IMR-90 (cell line): ENCODE data around the gene ARFIP2. TPM values are rescaled to one million over a fixed set of nuclear protein-coding genes. Genes with fewer than 3 reads are reported as not detected.

Experiments
- ATAC-seq: fragments of 200-7000 bp; cut with Tn5 transposase; 2 replicates; pipeline ENCODE4 v1.9.1; 2020; ENCODE audit warnings: low read depth, mild to moderate bottlenecking, moderate library complexity
- BruUV-seq: library from RNA; stranded (reverse); fragments of 400-500 nt; replicated peaks from 2 replicates; lab custom pipeline; 2021; lab: Mats Ljungman, UMichigan
- CTCF ChIA-PET: fragments of 300-600 bp; formaldehyde crosslinking; extraction: SDS; loops from one replicate; lab custom pipeline; 2021; ENCODE audit warnings: antibody characterized with exemption; lab: Yijun Ruan, JAX
- POLR2A ChIA-PET: fragments of 300-600 bp; sonication (Branson Sonifier 250); formaldehyde crosslinking; loops from one replicate; lab custom pipeline; 2022; ENCODE audit warnings: antibody characterized with exemption; ENCODE audit not compliant: unreplicated experiment; lab: Charles Lee
- DNase-seq: peaks from one replicate; pipeline ENCODE4 v3.0.0; 2013
- H2AFZ ChIP-seq: replicated peaks from 2 replicates; pipeline ENCODE3; 2013; ENCODE audit warnings: low read length, mild to moderate bottlenecking; ENCODE audit not compliant: poor library complexity
- H2AK5ac ChIP-seq: 2 replicates; pipeline ENCODE4 v1.6.1; 2013; ENCODE audit warnings: low read depth, low read length, inconsistent platforms
- H2AK9ac ChIP-seq: replicated peaks from 2 replicates; pipeline ENCODE3; 2013; ENCODE audit warnings: mild to moderate bottlenecking, low read depth, low read length, moderate library complexity; ENCODE audit not compliant: poor library complexity
- H2BK120ac ChIP-seq: 2 replicates; pipeline ENCODE4 v1.6.1; 2013; ENCODE audit warnings: low read depth, low read length, inconsistent platforms
- H2BK15ac ChIP-seq: 3 replicates; pipeline ENCODE4 v1.6.1; 2013; ENCODE audit warnings: low read depth, low read length, inconsistent platforms
- H2BK20ac ChIP-seq: 2 replicates; pipeline ENCODE4 v1.6.1; 2013; ENCODE audit warnings: low read depth, mild to moderate bottlenecking, inconsistent platforms, low read length, moderate library complexity
- H2BK5ac ChIP-seq: 2 replicates; pipeline ENCODE4 v1.6.1; 2013; ENCODE audit warnings: mild to moderate bottlenecking, low read depth, low read length, inconsistent platforms; ENCODE audit not compliant: poor library complexity, severe bottlenecking
- H3K14ac ChIP-seq: replicated peaks from 2 replicates; pipeline ENCODE4 v1.6.1; 2013; ENCODE audit warnings: low read depth, low read length, inconsistent platforms
- H3K18ac ChIP-seq: 2 replicates; pipeline ENCODE4 v1.6.1; 2013; ENCODE audit warnings: low read depth, low read length, control low read depth
- H3K23ac ChIP-seq: 2 replicates; pipeline ENCODE4 v1.6.1; 2013; ENCODE audit warnings: low read depth, low read length, inconsistent platforms
- H3K27ac ChIP-seq: 2 replicates; pipeline ENCODE4 v1.5.1; 2013; ENCODE audit warnings: mild to moderate bottlenecking, control low read depth, low read length; ENCODE audit not compliant: insufficient read depth
- H3K27me3 ChIP-seq: 2 replicates; pipeline ENCODE4 v1.6.1; 2013; ENCODE audit warnings: low read length; ENCODE audit not compliant: control insufficient read depth, insufficient read depth
- H3K36me3 ChIP-seq: 2 replicates; pipeline ENCODE4 v1.6.1; 2013; ENCODE audit warnings: low read length, mixed read lengths; ENCODE audit not compliant: control insufficient read depth, insufficient read depth
- H3K4ac ChIP-seq: 2 replicates; pipeline ENCODE4 v1.6.1; 2013; ENCODE audit warnings: low read depth, low read length, inconsistent platforms
- H3K4me1 ChIP-seq: 2 replicates; pipeline ENCODE4 v1.6.1; 2013; ENCODE audit warnings: low read length, mixed read lengths; ENCODE audit not compliant: control insufficient read depth, insufficient read depth
- H3K4me2 ChIP-seq: 2 replicates; pipeline ENCODE4 v1.6.1; 2013; ENCODE audit warnings: low read depth, mild to moderate bottlenecking, control low read depth, low read length, moderate library complexity
- H3K4me3 ChIP-seq: 2 replicates; pipeline ENCODE4 v1.5.1; 2013; ENCODE audit warnings: low read depth, mild to moderate bottlenecking, control low read depth, low read length, moderate library complexity; ENCODE audit not compliant: insufficient read depth
- H3K56ac ChIP-seq: 2 replicates; pipeline ENCODE4 v1.6.1; 2013; ENCODE audit warnings: low read length, inconsistent platforms; ENCODE audit not compliant: insufficient read depth; ENCODE audit errors: extremely low read depth
- H3K79me1 ChIP-seq, 2 experiments: 2 replicates each; pipeline ENCODE4 v1.6.1; 2013; ENCODE audit warnings: low read length in 2 of 2, inconsistent platforms in 1 of 2, low read depth in 1 of 2
- H3K9ac ChIP-seq: 2 replicates; pipeline ENCODE4 v1.6.1; 2013; ENCODE audit warnings: low read depth, low read length, control low read depth
- H3K9me1 ChIP-seq: 2 replicates; pipeline ENCODE4 v1.6.1; 2013; ENCODE audit warnings: low read length, inconsistent platforms; ENCODE audit not compliant: insufficient read depth
- H3K9me3 ChIP-seq: 2 replicates; pipeline ENCODE4 v1.6.1; 2013; ENCODE audit warnings: low read length; ENCODE audit not compliant: control insufficient read depth, insufficient read depth
- H4K20me1 ChIP-seq: 2 replicates; pipeline ENCODE4 v1.6.1; 2013; ENCODE audit warnings: low read length, inconsistent platforms; ENCODE audit not compliant: insufficient read depth
- H4K5ac ChIP-seq: 2 replicates; pipeline ENCODE4 v1.6.1; 2013; ENCODE audit warnings: mild to moderate bottlenecking, low read depth, low read length, control low read depth
- H4K8ac ChIP-seq, 2 experiments: 2 replicates each; pipeline ENCODE4 v1.6.1; 2013; ENCODE audit warnings: low read depth in 2 of 2, low read length in 2 of 2, control low read depth in 1 of 2, inconsistent platforms in 1 of 2
- H4K91ac ChIP-seq: 2 replicates; pipeline ENCODE4 v1.6.1; 2013; ENCODE audit warnings: low read depth, low read length, inconsistent platforms; ENCODE audit not compliant: insufficient read depth
- BHLHE40 ChIP-seq: fragments of 150-350 bp; IDR thresholded peaks from 2 replicates; pipeline ENCODE4 v1.6.1; 2016; ENCODE audit warnings: mild to moderate bottlenecking, low read depth, low read length
- CEBPB ChIP-seq: IDR thresholded peaks from 2 replicates; pipeline ENCODE4 v1.6.1; 2012; ENCODE audit warnings: low read depth, low read length, improper control_type of control experiment
- CHD1 ChIP-seq: IDR thresholded peaks from 2 replicates; pipeline ENCODE4 v1.6.1; 2012; ENCODE audit warnings: low read depth, low read length, improper control_type of control experiment
- CTCF ChIP-seq: conservative IDR thresholded peaks from 2 replicates; pipeline ENCODE4 v1.5.1; 2012; ENCODE audit warnings: mild to moderate bottlenecking, low read depth, low read length, improper control_type of control experiment
- ELK1 ChIP-seq: fragments of 150-350 bp; IDR thresholded peaks from 2 replicates; pipeline ENCODE4 v1.6.1; 2016; ENCODE audit warnings: low read depth, mild to moderate bottlenecking, low read length, moderate library complexity, borderline replicate concordance
- FOS ChIP-seq: fragments of 150-350 bp; IDR thresholded peaks from 2 replicates; pipeline ENCODE4 v1.6.1; 2016; ENCODE audit warnings: low read depth, low read length
- MAFK ChIP-seq: IDR thresholded peaks from 2 replicates; pipeline ENCODE4 v1.6.1; 2012; ENCODE audit warnings: low read depth, low read length, improper control_type of control experiment
- MAZ ChIP-seq: IDR thresholded peaks from 2 replicates; pipeline ENCODE4 v1.6.1; 2012; ENCODE audit warnings: low read depth, mild to moderate bottlenecking, low read length, improper control_type of control experiment, moderate library complexity, borderline replicate concordance
- MXI1 ChIP-seq: IDR thresholded peaks from 2 replicates; pipeline ENCODE4 v1.6.1; 2012; ENCODE audit warnings: low read depth, mild to moderate bottlenecking, low read length, moderate library complexity, borderline replicate concordance
- NFE2L2 ChIP-seq: fragments of 150-350 bp; IDR thresholded peaks from 2 replicates; pipeline ENCODE4 v1.6.1; 2016; ENCODE audit warnings: low read depth, mild to moderate bottlenecking, low read length
- POLR2A ChIP-seq: IDR thresholded peaks from 2 replicates; pipeline ENCODE4 v1.6.1; 2012; ENCODE audit warnings: mild to moderate bottlenecking, low read depth, low read length
- RAD21 ChIP-seq: IDR thresholded peaks from 2 replicates; pipeline ENCODE4 v1.6.1; 2012; ENCODE audit warnings: low read length, improper control_type of control experiment
- RCOR1 ChIP-seq: IDR thresholded peaks from 2 replicates; pipeline ENCODE4 v1.6.1; 2012; ENCODE audit warnings: mild to moderate bottlenecking, low read length, improper control_type of control experiment; ENCODE audit not compliant: insufficient replicate concordance
- RFX5 ChIP-seq: IDR thresholded peaks from 2 replicates; pipeline ENCODE4 v1.8.0; 2012; ENCODE audit warnings: low read depth, mild to moderate bottlenecking, low read length, moderate library complexity
- SMC3 ChIP-seq: fragments of 150-350 bp; IDR thresholded peaks from 2 replicates; pipeline ENCODE4 v1.6.1; 2016; ENCODE audit warnings: low read depth, mild to moderate bottlenecking, antibody characterized with exemption, low read length, moderate library complexity
- USF2 ChIP-seq: fragments of 150-350 bp; IDR thresholded peaks from 2 replicates; pipeline ENCODE4 v1.6.1; 2017; ENCODE audit warnings: mild to moderate bottlenecking, antibody characterized with exemption, low read length, low read depth
- dilution Hi-C: fragments of 300-500 bp; cut with HindIII; formaldehyde crosslinking; loops from one replicate; pipeline ENCODE4 v1.14.3; 2018; ENCODE audit warnings: low sequenced_read_pairs; ENCODE audit not compliant: unreplicated experiment
- in situ Hi-C: fragments of 300-500 bp; cut with MboI; formaldehyde crosslinking; loops from 3 replicates; pipeline ENCODE4 v1.14.3; 2019; ENCODE audit warnings: low sequenced_read_pairs, inconsistent platforms, mixed read lengths
- intact Hi-C: fragments of 100-400 bp; cut with micrococcal nuclease; formaldehyde crosslinking; loops from 2 replicates; pipeline ENCODE4 v1.10.0; 2022
- polyA plus RNA-seq, 3 experiments: library from polyadenylated mRNA; depleted of rRNA; stranded (reverse); fragments of >200 nt; gene quantifications; 2 replicates each; pipeline ENCODE4 v1.2.3, GENCODE V29; 2012; ENCODE audit warnings: low replicate concordance in 1 of 3
- total RNA-seq: library from RNA; depleted of rRNA; stranded (reverse); fragments of >200 nt; gene quantifications from 2 replicates; pipeline ENCODE4 v1.2.3, GENCODE V29; 2012

The ARFIP2 gene
- total and polyA plus RNA-seq, 2 of the 4 experiments (the other 2 are of a cell fraction): 84.4 to 93.9 TPM

- TF ChIP-seq CTCF: no peak
- TF ChIP-seq MXI1: no peak
- TF ChIP-seq SMC3: no peak
- no peak for TF ChIP-seq BHLHE40
- no peak for TF ChIP-seq USF2
- no peak for TF ChIP-seq RFX5
- no peak for TF ChIP-seq NFE2L2
- no peak for TF ChIP-seq CHD1
- no peak for TF ChIP-seq ELK1
- no peak for TF ChIP-seq POLR2A
- no peak for TF ChIP-seq RCOR1
- no peak for TF ChIP-seq MAZ
- no peak for TF ChIP-seq MAFK
- no peak for TF ChIP-seq FOS
- no peak for TF ChIP-seq CEBPB
- TF ChIP-seq RAD21: no peak
- dilution Hi-C loops (no loop called here), in situ Hi-C loops (no loop called here), intact Hi-C loops (no loop called here)
- Histone ChIP-seq H3K9me3 (no peaks in the 10 kb centered on the region), H3K9me1 (peaks cover 6% of the 10 kb centered on the region; the same call in 1 of the 2 replicates), H4K8ac (no peak overlapping the region), H2BK15ac (no peak overlapping the region), H2AK5ac (no peak overlapping the region), H3K4me2 (no peak overlapping the region), H2AFZ (no peak overlapping the region), H3K23ac (no peak overlapping the region), H2BK20ac (no peak overlapping the region), H3K4me3 (no peak overlapping the region), H3K9ac (no peak overlapping the region), H3K14ac (no peak overlapping the region), H3K79me1 (no peaks in the 10 kb centered on the region), H3K4ac (no peak overlapping the region), H2BK5ac (no peak overlapping the region), H4K5ac (no peak overlapping the region), H3K4me1 (no peaks in the 10 kb centered on the region), H2BK120ac (no peak overlapping the region), H3K18ac (no peak overlapping the region), H4K20me1 (no peaks in the 10 kb centered on the region), H3K27me3 (no peaks in the 10 kb centered on the region), H3K36me3 (peaks cover 5% of the 10 kb centered on the region), H3K56ac (no peak overlapping the region), H2AK9ac (no peak overlapping the region), H3K27ac (no peak overlapping the region), H4K91ac (no peak overlapping the region)
- DNase-seq (no peak), ATAC-seq (no peak)
- BruUV-seq: no TSS peak
- POLR2A ChIA-PET: no interaction called here
- CTCF ChIA-PET: interaction anchor here (1.4 kb wide), 1 partner anchor 14 kb away, joined by 3 read pairs; no protein-coding TSS in a partner anchor
Measured at GRCh38 chr11:6516865-6517264, 35.7 kb upstream of the ARFIP2 start.
